GM12878 (cell line): Measurements from ENCODE around the gene RBM4B. TPM values are rescaled to one million over a fixed set of nuclear protein-coding genes. Genes with fewer than 3 reads are reported as not detected.
A peak's percentile ranks its signal among the peaks of the same experiment; 100 is the strongest.

Experiments used
- ATAC-seq: fragments of 200-7000 bp; cut with Tn5 transposase; 3 replicates; pipeline ENCODE4 v1.9.1; 2020; ENCODE audit warnings: mild to moderate bottlenecking, moderate library complexity
- BruUV-seq: library from RNA; stranded (reverse); fragments of 400-500 nt; replicated peaks from 2 replicates; lab custom pipeline; 2021; lab: Mats Ljungman, UMichigan
- CTCF ChIA-PET: fragments of 300-600 bp; sonication (Branson Sonifier 250); formaldehyde crosslinking; extraction: SDS; loops from one replicate; lab custom pipeline; 2021; ENCODE audit warnings: inconsistent platforms; lab: Yijun Ruan, JAX
- POLR2A ChIA-PET: fragments of 350-600 bp; formaldehyde crosslinking; extraction: SDS; loops from one replicate; lab custom pipeline; 2021; ENCODE audit warnings: inconsistent platforms; lab: Charles Lee
- RAD21 ChIA-PET: fragments of 300-600 bp; sonication (Branson Sonifier 250); formaldehyde crosslinking; loops from one replicate; lab custom pipeline; 2023; ENCODE audit warnings: antibody characterized with exemption; ENCODE audit not compliant: unreplicated experiment; lab: Charles Lee
- SMC1A ChIA-PET: fragments of 300-600 bp; sonication (Branson Sonifier 250); formaldehyde crosslinking; loops from one replicate; lab custom pipeline; 2023; ENCODE audit not compliant: unreplicated experiment, uncharacterized antibody; lab: Charles Lee
- DNase-seq: peaks from one replicate; pipeline ENCODE4 v3.0.0-alpha.2; 2011; ENCODE audit warnings: low read depth, low spot score
- FAIRE-seq: peaks from 3 replicates; lab custom pipeline; 2011; peaks lifted over from hg19 to GRCh38; lab: Jason Lieb, UNC
- H2AFZ ChIP-seq: 2 replicates; pipeline ENCODE4 v1.6.0; 2011; ENCODE audit warnings: low read depth, low read length, control low read depth; ENCODE audit not compliant: control insufficient read depth
- H3K27ac ChIP-seq: 2 replicates; pipeline ENCODE4 v1.5.1; 2011; ENCODE audit warnings: control low read depth; ENCODE audit not compliant: control insufficient read depth, insufficient read depth
- H3K27me3 ChIP-seq, 2 experiments: replicated peaks in 1 of 2; 2 replicates each; pipeline versions ENCODE4 v1.6.0 to v1.6.1; 2011; ENCODE audit warnings: low read length in 1 of 2; ENCODE audit not compliant: control insufficient read depth in 2 of 2, insufficient read depth in 2 of 2
- H3K36me3 ChIP-seq, 2 experiments: 2 replicates each; pipeline ENCODE4 v1.5.1; 2011; ENCODE audit warnings: low read length in 1 of 2; ENCODE audit not compliant: control insufficient read depth in 2 of 2, insufficient read depth in 2 of 2
- H3K4me1 ChIP-seq: 2 replicates; pipeline ENCODE4 v1.6.1; 2011; ENCODE audit warnings: mild to moderate bottlenecking, low read length, moderate library complexity, mixed read lengths; ENCODE audit not compliant: control insufficient read depth, insufficient read depth
- H3K4me2 ChIP-seq: 2 replicates; pipeline ENCODE4 v1.6.0; 2011; ENCODE audit warnings: control low read depth; ENCODE audit not compliant: control insufficient read depth, insufficient read depth
- H3K4me3 ChIP-seq: fragments of 200-600 bp; sonication (generic); 2 replicates; pipeline ENCODE4 v1.5.1; 2016
- H3K79me2 ChIP-seq: 2 replicates; pipeline ENCODE4 v1.6.0; 2011; ENCODE audit warnings: low read length; ENCODE audit not compliant: control insufficient read depth, insufficient read depth
- H3K9ac ChIP-seq: 2 replicates; pipeline ENCODE4 v1.8.0; 2011; ENCODE audit warnings: low read length, control low read depth, mixed read lengths; ENCODE audit not compliant: control insufficient read depth, insufficient read depth
- H3K9me3 ChIP-seq: replicated peaks from 3 replicates; pipeline ENCODE4 v1.5.1; 2011; ENCODE audit warnings: mild to moderate bottlenecking, low read length; ENCODE audit not compliant: control insufficient read depth, insufficient read depth
- H4K20me1 ChIP-seq: 2 replicates; pipeline ENCODE4 v1.6.0; 2011; ENCODE audit not compliant: control insufficient read depth, insufficient read depth
- GABPA ChIP-seq: IDR thresholded peaks from 2 replicates; pipeline ENCODE4 v1.6.1; 2014; ENCODE audit warnings: antibody characterized with exemption, low read depth, mild to moderate bottlenecking, inconsistent platforms
- MLLT1 ChIP-seq: fragments of 450-650 bp; IDR thresholded peaks from 2 replicates; pipeline ENCODE4 v1.6.1; 2016; ENCODE audit warnings: mild to moderate bottlenecking
- MYC ChIP-seq: IDR thresholded peaks from 2 replicates; pipeline ENCODE4 v1.6.1; 2011; ENCODE audit warnings: mild to moderate bottlenecking, low read length, moderate library complexity, inconsistent platforms; ENCODE audit not compliant: insufficient read depth, insufficient replicate concordance, insufficient read length, severe bottlenecking
- PML ChIP-seq: IDR thresholded peaks from 2 replicates; pipeline ENCODE4 v1.6.1; 2012; ENCODE audit warnings: low read length, inconsistent platforms
- POLR2AphosphoS5 ChIP-seq: IDR thresholded peaks from 2 replicates; pipeline ENCODE4 v1.6.1; 2011; ENCODE audit warnings: mild to moderate bottlenecking, low read length, inconsistent platforms
- WGBS: methylation state at CpG from one replicate; pipeline ENCODE4 v1.1.6; 2016; ENCODE audit warnings: low lambda C conversion rate; ENCODE audit not compliant: insufficient replicate concordance, insufficient coverage; ENCODE audit errors: missing lambda C conversion rate; 5-methylcytosine and 5-hydroxymethylcytosine counted together
- in situ Hi-C: fragments of 300-500 bp; cut with MboI; formaldehyde crosslinking; loops from 9 replicates; pipeline ENCODE4 v1.14.3; 2018; ENCODE audit warnings: mixed read lengths
- intact Hi-C: fragments of 100-400 bp; cut with micrococcal nuclease; formaldehyde crosslinking; loops from one replicate; pipeline ENCODE4 v1.14.2; 2022; ENCODE audit not compliant: unreplicated experiment
- polyA plus RNA-seq, 11 experiments: library from polyadenylated mRNA; depleted of rRNA in 4 of 11; unstranded in 6 of 11; stranded (reverse) in 5 of 11; fragments of >200 nt; fragmentation: Nextera tagmentation in 4 of 11; fragmentation: Illumina TruSeq in 1 of 11; extraction: Ambion mirVana in 4 of 11; extraction: Trizol in 1 of 11; gene quantifications; 1 replicate in 1 of 11; 2 replicates in 10 of 11; pipeline versions ENCODE4 v1.2.1 to v1.2.3, GENCODE V29; 2011 to 2016; ENCODE audit warnings: inconsistent platforms in 2 of 11, missing spikeins in 2 of 11, low read depth in 1 of 11
- total RNA-seq, 4 experiments: library from RNA; depleted of rRNA in 3 of 4; stranded (reverse); fragments of >200 nt in 3 of 4; fragmentation: Illumina TruSeq in 1 of 4; extraction: Trizol in 1 of 4; gene quantifications; 2 replicates each; pipeline versions ENCODE4 v1.2.1 to v1.2.3, GENCODE V29; 2013 to 2021
- TF ChIP-seq, protein P1 (sequence below): IDR thresholded peaks from 2 replicates; pipeline ENCODE4 v1.6.1; 2011; ENCODE audit warnings: low read depth, mild to moderate bottlenecking, low read length, moderate library complexity, borderline replicate concordance; ENCODE audit errors: extremely low read depth
- TF ChIP-seq, protein P2 (sequence below): fragments of 450-650 bp; conservative IDR thresholded peaks from 2 replicates; pipeline ENCODE4 v1.6.1; 2017; ENCODE audit warnings: mild to moderate bottlenecking, moderate library complexity

The RBM4B gene
- total and polyA plus RNA-seq, 10 of the 15 experiments (the other 5 are each of a cell fraction or from before 2014, with no cell fraction given), result 16.1 to 37.0 (median 21.6) TPM

DNA sequence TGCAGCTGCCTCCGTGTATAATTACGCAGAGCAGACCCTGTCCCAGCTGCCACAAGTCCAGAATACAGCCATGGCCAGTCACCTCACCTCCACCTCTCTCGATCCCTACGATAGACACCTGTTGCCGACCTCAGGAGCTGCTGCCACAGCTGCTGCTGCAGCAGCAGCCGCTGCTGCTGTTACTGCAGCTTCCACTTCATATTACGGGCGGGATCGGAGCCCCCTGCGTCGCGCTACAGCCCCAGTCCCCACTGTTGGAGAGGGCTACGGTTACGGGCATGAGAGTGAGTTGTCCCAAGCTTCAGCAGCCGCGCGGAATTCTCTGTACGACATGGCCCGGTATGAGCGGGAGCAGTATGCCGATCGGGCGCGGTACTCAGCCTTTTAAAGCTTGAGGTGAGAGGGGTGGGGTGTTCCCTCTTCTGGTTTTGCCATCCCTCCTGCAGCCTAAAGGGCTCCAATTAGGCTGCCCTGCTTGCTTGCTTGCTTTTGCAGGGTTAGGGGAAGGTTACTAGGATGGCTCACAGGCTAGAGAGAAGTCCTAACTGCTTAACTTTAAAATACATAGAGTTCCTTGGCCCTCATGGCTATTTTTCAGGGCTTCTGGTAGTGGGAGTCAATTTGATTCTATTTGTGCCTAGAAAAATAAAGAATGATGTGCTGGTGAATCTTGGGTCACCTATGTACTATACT, 33.8 kb downstream of the RBM4B start:
- no peak overlapping the region for H3K4me3 ChIP-seq
- FAIRE-seq (no peak), DNase-seq (no peak), ATAC-seq (no peak)
- in situ Hi-C loops (no loop called here), intact Hi-C loops (no loop called here)
- peaks cover 86% of the 10 kb centered on the region for H3K79me2 ChIP-seq
- no peak overlapping the region for H2AFZ ChIP-seq
- 98% methylated on average over 22 of the region's 24 CpGs for WGBS
- ChIA-PET RAD21 (interaction anchor here (0.6 kb wide), 1 partner anchor 1310 kb away, joined by 3 read pairs; the partner anchor contains the start of gene DPF2), SMC1A (interaction anchor here (1.1 to 1.3 kb wide), 2 partner anchors 34 to 64 kb away, joined by 3 to 4 read pairs; partner anchors contain the start of gene RBM4B), CTCF (interaction anchor here (1.8 kb wide), 1 partner anchor 66 kb away, joined by 5 read pairs; no protein-coding TSS in a partner anchor), POLR2A (interaction anchor here (0.8 to 1.2 kb wide), 2 partner anchors 18 to 49 kb away, joined by 4 read pairs; no protein-coding TSS in a partner anchor)
- no peak overlapping the region for H3K27ac ChIP-seq
- no peak overlapping the region for H3K9ac ChIP-seq
- TF ChIP-seq PML, result no peak
- TF ChIP-seq POLR2AphosphoS5, result peak; percentile 61
- no peak for TF ChIP-seq MYC
- TF ChIP-seq GABPA, result no peak
- TF ChIP-seq, protein P1, sequence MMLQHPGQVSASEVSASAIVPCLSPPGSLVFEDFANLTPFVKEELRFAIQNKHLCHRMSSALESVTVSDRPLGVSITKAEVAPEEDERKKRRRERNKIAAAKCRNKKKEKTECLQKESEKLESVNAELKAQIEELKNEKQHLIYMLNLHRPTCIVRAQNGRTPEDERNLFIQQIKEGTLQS, result no peak
- TF ChIP-seq MLLT1, result 0 out of 2 replicates have a peak, but pooled peaks have one; percentile 67
- TF ChIP-seq, protein P2, sequence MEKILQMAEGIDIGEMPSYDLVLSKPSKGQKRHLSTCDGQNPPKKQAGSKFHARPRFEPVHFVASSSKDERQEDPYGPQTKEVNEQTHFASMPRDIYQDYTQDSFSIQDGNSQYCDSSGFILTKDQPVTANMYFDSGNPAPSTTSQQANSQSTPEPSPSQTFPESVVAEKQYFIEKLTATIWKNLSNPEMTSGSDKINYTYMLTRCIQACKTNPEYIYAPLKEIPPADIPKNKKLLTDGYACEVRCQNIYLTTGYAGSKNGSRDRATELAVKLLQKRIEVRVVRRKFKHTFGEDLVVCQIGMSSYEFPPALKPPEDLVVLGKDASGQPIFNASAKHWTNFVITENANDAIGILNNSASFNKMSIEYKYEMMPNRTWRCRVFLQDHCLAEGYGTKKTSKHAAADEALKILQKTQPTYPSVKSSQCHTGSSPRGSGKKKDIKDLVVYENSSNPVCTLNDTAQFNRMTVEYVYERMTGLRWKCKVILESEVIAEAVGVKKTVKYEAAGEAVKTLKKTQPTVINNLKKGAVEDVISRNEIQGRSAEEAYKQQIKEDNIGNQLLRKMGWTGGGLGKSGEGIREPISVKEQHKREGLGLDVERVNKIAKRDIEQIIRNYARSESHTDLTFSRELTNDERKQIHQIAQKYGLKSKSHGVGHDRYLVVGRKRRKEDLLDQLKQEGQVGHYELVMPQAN, result no peak
- H3K9me3 ChIP-seq, result no peaks in the 10 kb centered on the region
- H3K4me1 ChIP-seq, result peaks cover 21% of the 10 kb centered on the region
- H3K4me2 ChIP-seq, result peak overlapping the region; percentile 67
- peaks cover 21% of the 10 kb centered on the region for H4K20me1 ChIP-seq
- H3K36me3 ChIP-seq, result peaks cover 18 to 57% of the 10 kb centered on the region in 2 experiments
- no peaks in the 10 kb centered on the region for H3K27me3 ChIP-seq
- no TSS peak for BruUV-seq
